ENCODE data around the gene NES.

Gene NES

GRCh38 chr1:156662800-156663055 is 14.5 kb downstream of the NES start:
- no peak for DNase-seq

GRCh38 chr1:156662005-156662799 is 15.0 kb downstream of the NES start:
- DNase-seq: peak; percentile 32

- no peak for DNase-seq
These were observed 16.5 kb downstream of the NES start for GRCh38 chr1:156660752-156661112.

GRCh38 chr1:156659988-156660751 is 17.0 kb downstream of the NES start:
- peak; percentile 98 for DNase-seq

GRCh38 chr1:156659661-156659987 is 17.6 kb downstream of the NES start:
- no peak for DNase-seq

- DNase-seq: no peak
These were observed 18.1 kb downstream of the NES start for GRCh38 chr1:156658945-156659574.

- no peak for DNase-seq
These were observed 18.7 kb downstream of the NES start for GRCh38 chr1:156658496-156658895.

- DNase-seq: peak; percentile 36
These were observed 19.4 kb downstream of the NES start for GRCh38 chr1:156657741-156658319.

GRCh38 chr1:156656806-156657740 is 20.1 kb downstream of the NES start:
- peak; percentile 77 for DNase-seq

- no peak for DNase-seq
These were observed 21.2 kb downstream of the NES start for GRCh38 chr1:156655904-156656516.

- DNase-seq: peak; percentile 63
These were observed 21.9 kb downstream of the NES start for GRCh38 chr1:156655151-156655903.

- peak; percentile 20 for DNase-seq
These were observed 22.5 kb downstream of the NES start for GRCh38 chr1:156654700-156655099.

GRCh38 chr1:156652992-156653355 is 24.2 kb downstream of the NES start:
- no peak for DNase-seq

GRCh38 chr1:156652131-156652991 is 24.8 kb downstream of the NES start:
- no peak for DNase-seq

GRCh38 chr1:156648951-156649350 is 28.3 kb downstream of the NES start:
- peak; percentile 16 for DNase-seq

GRCh38 chr1:156648496-156648895 is 28.7 kb downstream of the NES start:
- no peak for DNase-seq

- DNase-seq: no peak
These were observed 29.9 kb downstream of the NES start for GRCh38 chr1:156647351-156647750.

GRCh38 chr1:156646738-156647211 is 30.4 kb downstream of the NES start:
- DNase-seq: no peak

GRCh38 chr1:156645666-156646065 is 31.5 kb downstream of the NES start:
- DNase-seq: no peak

- no peak for DNase-seq
These were observed 32.2 kb downstream of the NES start for GRCh38 chr1:156645056-156645455.

Data from NCI-H69 (cell line).